Measurements from ENCODE around the gene OSBPL5.

OSBPL5 gene

DNA sequence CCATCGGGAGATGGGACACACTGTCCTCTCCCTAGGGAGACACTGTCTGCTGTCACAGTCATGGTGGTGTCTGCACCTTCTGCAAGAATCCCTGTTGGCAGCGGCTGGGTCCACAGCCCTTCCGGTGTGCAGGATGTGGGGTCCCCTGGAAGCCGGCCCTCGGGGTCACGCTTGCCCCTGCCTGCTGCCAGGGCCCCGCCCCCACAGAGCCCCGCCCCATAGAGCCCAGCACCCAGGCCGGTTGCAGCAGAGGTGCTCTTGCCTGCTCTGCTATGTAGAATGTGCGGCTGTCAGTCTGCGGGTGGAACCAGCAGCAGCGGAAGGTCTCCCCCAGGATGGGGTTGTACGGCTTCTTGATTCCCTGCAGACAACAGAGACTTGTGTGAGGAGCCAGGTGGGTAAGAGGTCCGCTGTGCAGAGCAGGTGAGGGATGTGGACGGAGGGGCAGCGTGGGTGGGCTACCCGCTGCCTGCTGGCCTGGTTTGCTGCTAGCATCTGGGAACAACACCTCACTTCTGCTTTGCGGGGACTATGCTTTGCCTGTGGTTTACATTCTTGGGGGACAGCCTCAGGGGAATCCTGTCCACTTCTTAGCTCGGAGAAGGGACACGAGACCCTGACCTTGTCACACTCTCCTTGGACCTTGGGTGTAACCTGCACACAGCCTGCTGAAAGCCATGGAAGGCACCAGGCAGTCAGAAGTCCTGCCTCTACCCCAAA lies 63.0 kb downstream of the OSBPL5 start:
- ATAC-seq (ENCODE audit: low read depth): no peak

GRCh38 chr11:3099178-3099577 lies 65.9 kb downstream of the OSBPL5 start:
- peaks cover 13% of the 10 kb centered on the region for H3K4me1 ChIP-seq (ENCODE audit: insufficient read depth, poor library complexity, severe bottlenecking)
- H3K27me3 ChIP-seq (ENCODE audit: insufficient read depth, poor library complexity, severe bottlenecking): no peaks in the 10 kb centered on the region
- DNase-seq (ENCODE audit: low spot score) (no peak), ATAC-seq (ENCODE audit: low read depth) (no peak)
- no peak overlapping the region for H3K27ac ChIP-seq (ENCODE audit: poor library complexity, severe bottlenecking)
- no peaks in the 10 kb centered on the region for H3K9me3 ChIP-seq (ENCODE audit: severe bottlenecking)
- H3K36me3 ChIP-seq (ENCODE audit: low read depth): no peaks in the 10 kb centered on the region
- no peak for TF ChIP-seq CTCF (IDR thresholded peaks at IDR 0.05; ENCODE audit: poor library complexity, severe bottlenecking)
- H3K4me3 ChIP-seq (ENCODE audit: severe bottlenecking): no peak overlapping the region

More for the DNA sequence above, 63.0 kb downstream of the OSBPL5 start:
- Histone ChIP-seq H3K4me1 (ENCODE audit: insufficient read depth, poor library complexity, severe bottlenecking) (no peaks in the 10 kb centered on the region), H3K4me3 (ENCODE audit: severe bottlenecking) (no peak overlapping the region), H3K27ac (ENCODE audit: poor library complexity, severe bottlenecking) (no peak overlapping the region), H3K36me3 (ENCODE audit: low read depth) (no peaks in the 10 kb centered on the region), H3K27me3 (ENCODE audit: insufficient read depth, poor library complexity, severe bottlenecking) (no peaks in the 10 kb centered on the region), H3K9me3 (ENCODE audit: severe bottlenecking) (no peaks in the 10 kb centered on the region)
- no peak for DNase-seq (ENCODE audit: low spot score)
- TF ChIP-seq CTCF (IDR thresholded peaks at IDR 0.05; ENCODE audit: poor library complexity, severe bottlenecking): no peak

- Histone ChIP-seq H3K4me3 (ENCODE audit: severe bottlenecking) (no peak overlapping the region), H3K27ac (ENCODE audit: poor library complexity, severe bottlenecking) (no peak overlapping the region), H3K4me1 (ENCODE audit: insufficient read depth, poor library complexity, severe bottlenecking) (peaks cover 13% of the 10 kb centered on the region), H3K9me3 (ENCODE audit: severe bottlenecking) (no peaks in the 10 kb centered on the region), H3K36me3 (ENCODE audit: low read depth) (no peaks in the 10 kb centered on the region), H3K27me3 (ENCODE audit: insufficient read depth, poor library complexity, severe bottlenecking) (no peaks in the 10 kb centered on the region)
- no peak for TF ChIP-seq CTCF (IDR thresholded peaks at IDR 0.05; ENCODE audit: poor library complexity, severe bottlenecking)
- ATAC-seq (ENCODE audit: low read depth): no peak
- no peak for DNase-seq (ENCODE audit: low spot score)
Observed at GRCh38 chr11:3096909-3097530, 68.1 kb downstream of the OSBPL5 start.

GRCh38 chr11:3095712-3096361 lies 69.3 kb downstream of the OSBPL5 start:
- Histone ChIP-seq H3K27ac (ENCODE audit: poor library complexity, severe bottlenecking) (peak overlapping the region; percentile 57), H3K27me3 (ENCODE audit: insufficient read depth, poor library complexity, severe bottlenecking) (no peaks in the 10 kb centered on the region), H3K9me3 (ENCODE audit: severe bottlenecking) (no peaks in the 10 kb centered on the region), H3K4me1 (ENCODE audit: insufficient read depth, poor library complexity, severe bottlenecking) (peaks cover 13% of the 10 kb centered on the region), H3K4me3 (ENCODE audit: severe bottlenecking) (no peak overlapping the region), H3K36me3 (ENCODE audit: low read depth) (no peaks in the 10 kb centered on the region)
- ATAC-seq (ENCODE audit: low read depth) (peak; percentile 43; the same call in 2 of the 3 replicates), DNase-seq (ENCODE audit: low spot score) (no peak)
- TF ChIP-seq CTCF (IDR thresholded peaks at IDR 0.05; ENCODE audit: poor library complexity, severe bottlenecking): no peak
